Subcutaneous abdominal adipose tissue (tissue), 5 donors: ENCODE data around the gene AK9.
"Not testable (repeated sequence)": the region's sequence is repeated elsewhere in the genome, so short reads cannot be mapped to it uniquely, and the experiment has no call there.

ENCODE experiments used
- H3K27ac ChIP-seq: one replicate; pipeline ENCODE4 v1.7.0; 2013; ENCODE audit warnings: low read depth, mild to moderate bottlenecking, inconsistent platforms, low read length, moderate library complexity
- H3K27me3 ChIP-seq, 5 donors: one replicate each; pipeline ENCODE4 v1.7.0; 2013; ENCODE audit warnings: low read length in 5 of 5, inconsistent platforms in 1 of 5; ENCODE audit not compliant: control insufficient read depth in 5 of 5, insufficient read depth in 4 of 5
- H3K36me3 ChIP-seq, 5 donors: one replicate each; pipeline ENCODE4 v1.7.0; 2013; ENCODE audit warnings: low read length in 5 of 5; ENCODE audit not compliant: control insufficient read depth in 5 of 5, insufficient read depth in 5 of 5
- H3K4me1 ChIP-seq, 5 donors: one replicate each; pipeline ENCODE4 v1.7.0; 2013; ENCODE audit warnings: low read length in 5 of 5, mild to moderate bottlenecking in 3 of 5, moderate library complexity in 1 of 5; ENCODE audit not compliant: control insufficient read depth in 5 of 5, insufficient read depth in 5 of 5
- H3K4me3 ChIP-seq, 5 donors: one replicate each; pipeline ENCODE4 v1.7.0; 2013; ENCODE audit warnings: low read length in 5 of 5, low read depth in 1 of 5
- H3K9ac ChIP-seq, 5 donors: one replicate each; pipeline ENCODE4 v1.7.0; 2013; ENCODE audit warnings: low read length in 5 of 5, mild to moderate bottlenecking in 4 of 5, moderate library complexity in 3 of 5
- H3K9me3 ChIP-seq, 5 donors: one replicate each; pipeline ENCODE4 v1.7.0; 2013; ENCODE audit warnings: low read length in 5 of 5; ENCODE audit not compliant: control insufficient read depth in 5 of 5
- donor health status: healthy.
- donor health status: healthy.
- donor health status: healthy.
- donor health status: healthy.
- donor health status: healthy.

The AK9 gene

DNA sequence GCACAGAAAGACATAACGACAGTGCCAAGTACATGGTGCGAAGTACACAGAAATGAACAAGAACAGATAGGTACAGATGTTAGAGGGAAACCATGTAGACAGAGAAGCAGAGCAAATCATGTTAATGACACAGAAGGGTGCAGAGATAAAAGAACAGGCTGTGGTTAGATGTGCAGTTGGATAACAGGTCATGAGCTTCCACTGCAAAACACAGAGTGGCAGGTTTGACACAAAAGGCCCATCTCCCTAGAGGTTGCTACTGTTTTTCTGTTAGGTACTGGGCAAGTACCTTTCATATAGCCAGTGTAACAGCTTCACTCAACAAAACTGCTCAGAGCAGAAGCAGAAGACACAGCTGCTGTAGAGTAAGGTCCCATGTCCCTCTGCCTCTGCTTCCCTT is 84.6 kb downstream of the AK9 start:
- Histone ChIP-seq H3K36me3 (peaks cover 0 to 7% (median 5%) of the 10 kb centered on the region in 5 donors), H3K27ac (no peak overlapping the region), H3K4me1 (no peaks in the 10 kb centered on the region), H3K9ac (no peak overlapping the region), H3K27me3 (no peaks in the 10 kb centered on the region), H3K4me3 (no peak overlapping the region), H3K9me3 (peaks cover 0 to 2% (median 1%) of the 10 kb centered on the region in 5 donors)

DNA sequence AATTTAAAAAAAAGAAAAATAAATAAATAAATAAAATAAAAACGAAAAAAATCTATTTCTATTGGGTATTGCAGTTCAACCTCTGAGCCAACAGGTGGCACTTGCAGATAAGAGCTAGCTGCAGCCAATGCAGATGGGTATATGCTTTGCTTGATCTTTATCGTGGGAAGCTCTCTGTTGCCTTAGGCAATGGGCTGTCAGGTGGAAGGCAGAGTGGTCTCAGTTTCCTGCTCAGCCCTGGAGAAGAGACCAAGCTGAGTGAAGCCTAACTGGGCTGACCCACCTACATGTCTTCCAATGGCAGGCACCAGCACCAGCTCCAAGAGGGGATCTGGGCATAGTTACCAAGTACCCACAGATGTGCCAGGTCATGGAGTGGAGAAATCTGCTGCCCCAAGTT is 95.0 kb downstream of the AK9 start:
- no peak overlapping the region for H3K9ac ChIP-seq
- no peaks in the 10 kb centered on the region for H3K4me1 ChIP-seq
- no peak overlapping the region for H3K27ac ChIP-seq
- H3K36me3 ChIP-seq, result no peaks in the 10 kb centered on the region
- no peak overlapping the region for H3K4me3 ChIP-seq
- no peaks in the 10 kb centered on the region for H3K27me3 ChIP-seq
- H3K9me3 ChIP-seq, result peaks cover 0 to 5% (median 2%) of the 10 kb centered on the region in 5 donors

DNA sequence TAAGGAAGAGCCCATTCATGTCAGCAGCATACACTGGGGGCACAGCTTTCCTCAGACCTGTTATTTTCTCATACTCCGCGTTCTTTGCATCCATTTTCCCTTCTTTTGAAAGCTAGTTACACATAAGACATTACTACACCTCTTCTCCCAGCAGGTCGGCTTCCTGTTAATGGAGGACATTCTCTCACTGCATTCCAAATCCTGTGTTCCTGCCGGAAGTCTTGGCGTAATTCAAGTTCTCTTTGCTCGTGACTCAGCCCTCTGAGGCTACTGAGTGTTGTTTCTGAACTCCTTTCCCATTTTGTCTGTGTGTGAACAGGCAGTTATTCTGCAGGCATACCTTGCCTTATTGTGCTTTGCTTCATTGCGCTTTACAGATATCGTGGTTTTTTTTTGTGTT is 110.5 kb downstream of the AK9 start:
- H3K9me3 ChIP-seq, result no peaks in the 10 kb centered on the region
- H3K27me3 ChIP-seq, result no peaks in the 10 kb centered on the region
- peaks cover 0 to 9% (median 5%) of the 10 kb centered on the region in 5 donors for H3K36me3 ChIP-seq
- no peak overlapping the region for H3K4me3 ChIP-seq
- no peaks in the 10 kb centered on the region for H3K4me1 ChIP-seq
- no peak overlapping the region for H3K9ac ChIP-seq
- H3K27ac ChIP-seq, result no peak overlapping the region

DNA sequence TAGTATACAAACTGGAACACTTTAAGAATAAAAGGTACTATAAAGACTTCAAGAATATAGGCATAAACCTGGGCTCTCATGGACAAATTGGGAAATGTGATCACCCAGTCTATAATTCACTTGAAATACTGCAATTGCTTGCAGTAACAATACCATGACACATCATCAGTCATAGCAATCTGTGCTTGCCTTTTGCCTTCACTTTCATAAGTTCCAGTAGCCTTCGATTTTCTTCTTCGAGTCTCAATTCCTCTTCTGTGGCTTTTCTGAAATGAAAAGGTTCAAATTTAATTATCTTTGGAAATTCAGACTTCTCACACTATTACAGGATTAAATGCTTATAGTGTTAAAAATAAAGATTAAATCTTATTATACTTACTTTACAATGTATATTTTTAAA is 111.6 kb downstream of the AK9 start:
- H3K9me3 ChIP-seq, result no peaks in the 10 kb centered on the region
- no peak overlapping the region for H3K9ac ChIP-seq
- H3K4me3 ChIP-seq, result no peak overlapping the region
- H3K36me3 ChIP-seq, result peaks cover 0 to 9% (median 5%) of the 10 kb centered on the region in 5 donors
- H3K27ac ChIP-seq, result no peak overlapping the region
- H3K4me1 ChIP-seq, result no peaks in the 10 kb centered on the region
- no peaks in the 10 kb centered on the region for H3K27me3 ChIP-seq

DNA sequence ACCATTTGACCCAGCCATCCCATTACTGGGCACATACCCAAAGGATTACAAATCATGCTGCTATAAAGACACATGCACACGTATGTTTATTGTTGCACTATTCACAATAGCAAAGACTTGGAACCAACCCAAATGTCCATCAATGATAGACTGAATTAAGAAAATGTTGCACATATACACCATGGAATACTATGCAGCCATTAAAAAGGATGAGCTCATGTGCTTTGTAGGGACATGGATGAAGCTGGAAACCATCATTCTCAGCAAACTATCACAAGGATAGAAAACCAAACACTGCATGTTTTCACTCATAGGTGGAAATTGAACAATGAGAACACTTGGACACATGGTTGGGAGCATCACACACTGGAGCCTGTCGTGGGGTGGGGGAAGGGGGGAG is 121.1 kb downstream of the AK9 start:
- H3K4me3 ChIP-seq, H3K36me3 ChIP-seq, H3K27me3 ChIP-seq, H3K4me1 ChIP-seq, H3K27ac ChIP-seq, H3K9ac ChIP-seq, H3K9me3 ChIP-seq: not testable (repeated sequence)

DNA sequence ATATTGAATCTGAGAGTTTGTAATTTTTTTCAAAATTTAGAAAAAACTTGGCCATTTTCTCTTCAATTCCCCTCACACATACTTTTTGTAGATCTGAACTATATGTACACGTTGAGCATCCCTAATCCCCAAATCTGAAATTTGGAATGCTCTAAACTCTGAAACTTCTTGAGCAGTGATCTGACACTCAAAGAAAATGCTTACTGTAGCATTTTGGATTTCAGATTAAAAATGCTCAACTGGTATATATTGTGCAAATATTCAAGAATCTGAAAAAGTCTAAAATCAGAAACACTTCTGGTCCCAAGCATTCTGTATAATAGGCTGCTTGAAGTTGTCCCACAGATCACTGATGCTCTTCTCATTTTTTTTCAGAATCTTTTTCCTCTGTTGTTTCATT is 129.2 kb downstream of the AK9 start:
- Histone ChIP-seq H3K9me3 (peaks cover 3 to 8% (median 7%) of the 10 kb centered on the region in 5 donors), H3K36me3 (peaks cover 0 to 12% (median 0%) of the 10 kb centered on the region in 5 donors), H3K9ac (no peak overlapping the region), H3K4me3 (no peak overlapping the region), H3K4me1 (no peaks in the 10 kb centered on the region), H3K27ac (no peak overlapping the region), H3K27me3 (no peaks in the 10 kb centered on the region)

DNA sequence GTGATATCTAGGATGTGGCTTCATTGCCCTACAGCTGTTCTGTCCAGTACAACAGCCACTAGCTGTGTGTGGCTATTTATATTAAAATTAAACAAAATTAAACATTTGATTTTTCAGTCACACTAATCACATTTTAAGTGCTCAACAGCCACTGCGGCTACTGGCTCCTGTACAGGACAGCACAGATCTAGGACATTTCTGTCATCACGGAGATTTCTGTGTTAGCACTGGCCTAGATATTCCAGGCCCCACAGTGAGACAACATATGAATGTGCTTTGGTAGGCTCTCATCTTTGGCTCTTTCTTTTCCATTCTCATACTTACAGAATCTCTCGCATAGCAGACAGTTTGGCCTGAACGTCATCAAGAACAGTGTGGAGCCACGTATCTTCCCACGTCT is 159.6 kb downstream of the AK9 start:
- Histone ChIP-seq H3K4me1 (no peaks in the 10 kb centered on the region), H3K36me3 (no peaks in the 10 kb centered on the region), H3K27me3 (no peaks in the 10 kb centered on the region), H3K4me3 (no peak overlapping the region), H3K27ac (no peak overlapping the region), H3K9ac (no peak overlapping the region), H3K9me3 (no peaks in the 10 kb centered on the region)

DNA sequence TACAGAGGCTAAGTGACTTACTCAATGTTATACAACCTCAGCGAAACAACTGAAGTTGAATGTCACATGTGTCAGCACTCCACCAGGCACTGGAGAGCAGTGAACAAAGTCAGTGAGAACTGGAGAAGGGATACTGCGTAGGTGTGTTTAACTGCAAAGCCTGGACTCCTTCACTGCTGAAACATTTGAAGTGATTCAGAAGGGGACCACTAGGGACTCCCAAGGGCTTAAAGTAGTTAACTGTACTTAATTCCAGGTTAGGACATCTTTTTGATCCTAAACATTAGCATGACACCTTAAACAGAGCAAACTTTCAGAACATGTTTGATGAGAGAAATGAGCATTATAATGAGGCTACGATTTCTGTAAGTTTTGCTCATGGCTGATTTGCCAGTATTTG is 163.0 kb downstream of the AK9 start:
- Histone ChIP-seq H3K9ac (no peak overlapping the region), H3K4me1 (peaks cover 0 to 4% (median 0%) of the 10 kb centered on the region in 5 donors), H3K36me3 (no peaks in the 10 kb centered on the region), H3K9me3 (peaks cover 0 to 10% (median 7%) of the 10 kb centered on the region in 5 donors), H3K27me3 (no peaks in the 10 kb centered on the region), H3K27ac (no peak overlapping the region), H3K4me3 (no peak overlapping the region)

DNA sequence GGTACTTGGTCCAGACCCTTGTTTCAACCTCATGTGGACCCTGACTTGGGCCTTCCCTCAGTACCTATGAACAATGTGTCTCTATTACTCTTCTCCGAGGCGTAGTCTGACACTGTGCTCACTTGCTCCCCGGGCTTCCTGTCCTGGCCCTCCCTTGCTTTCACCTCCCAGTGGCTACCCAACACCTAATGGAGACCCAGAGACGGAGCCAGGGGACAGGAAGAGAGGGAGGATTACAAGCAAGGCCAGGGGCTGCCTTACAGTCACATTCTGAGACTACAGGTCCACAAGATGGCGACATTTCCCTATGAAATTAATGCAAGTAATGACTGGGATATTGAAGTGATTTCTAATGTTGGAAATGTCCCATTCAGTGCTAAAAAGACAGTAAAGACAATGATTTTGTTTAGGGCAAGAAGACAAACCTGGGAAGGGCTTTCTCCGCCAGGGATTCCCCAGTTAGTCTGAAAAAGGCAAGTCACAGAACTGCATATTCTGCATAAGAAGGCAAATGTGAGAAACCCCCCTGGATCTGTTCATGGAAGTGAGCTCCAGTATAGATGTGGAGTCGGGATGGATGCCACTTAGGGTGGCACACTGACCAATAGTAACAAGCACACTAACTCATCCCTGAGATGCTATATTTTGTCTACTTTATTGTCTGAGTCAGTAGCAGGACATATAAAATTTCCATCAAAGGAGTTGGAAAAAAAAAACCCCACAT is 163.9 kb downstream of the AK9 start:
- no peak overlapping the region for H3K27ac ChIP-seq
- H3K4me3 ChIP-seq, result no peak overlapping the region
- H3K9ac ChIP-seq, result no peak overlapping the region
- peaks cover 0 to 10% (median 7%) of the 10 kb centered on the region in 5 donors for H3K9me3 ChIP-seq
- H3K36me3 ChIP-seq, result no peaks in the 10 kb centered on the region
- no peaks in the 10 kb centered on the region for H3K27me3 ChIP-seq
- H3K4me1 ChIP-seq, result peaks cover 0 to 4% (median 0%) of the 10 kb centered on the region in 5 donors

DNA sequence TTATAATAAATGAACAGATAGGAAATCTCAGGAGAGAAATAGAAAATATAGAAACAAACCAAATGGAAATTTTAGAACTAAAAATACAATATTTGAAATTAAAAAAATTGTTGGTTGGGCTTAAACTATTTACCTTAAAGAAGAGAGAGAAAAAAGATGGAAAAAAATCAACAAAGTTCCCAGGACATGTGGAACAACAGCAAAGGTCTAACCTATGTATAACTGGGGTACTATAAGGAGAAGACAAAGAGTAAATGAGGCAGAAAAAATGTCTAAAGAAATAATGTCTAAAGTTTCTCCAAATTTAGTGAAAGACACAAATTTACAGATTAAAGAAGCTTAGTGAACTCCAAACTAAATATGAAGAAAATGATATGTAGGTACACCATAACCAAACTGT is 166.9 kb downstream of the AK9 start:
- H3K9me3 ChIP-seq, result peaks cover 0 to 10% (median 7%) of the 10 kb centered on the region in 5 donors
- no peak overlapping the region for H3K4me3 ChIP-seq
- peaks cover 0 to 6% (median 0%) of the 10 kb centered on the region in 5 donors for H3K4me1 ChIP-seq
- no peaks in the 10 kb centered on the region for H3K36me3 ChIP-seq
- H3K9ac ChIP-seq, result no peak overlapping the region
- H3K27ac ChIP-seq, result no peak overlapping the region
- H3K27me3 ChIP-seq, result no peaks in the 10 kb centered on the region
